GM13977 (cell line): ENCODE results near the gene TMED3.

ENCODE experiments used
- DNase-seq: peaks from one replicate; pipeline ENCODE4 v3.0.0; 2012; ENCODE audit warnings: low spot score
- in situ Hi-C: fragments of 300-500 bp; cut with MboI; formaldehyde crosslinking; loops from one replicate; pipeline ENCODE4 v1.12.0; 2022; ENCODE audit warnings: low sequenced_read_pairs, low pct_unique_long_range_greater_than_20kb, mixed read lengths, inconsistent platforms; ENCODE audit not compliant: unreplicated experiment
- TF ChIP-seq, protein P1 (sequence below): IDR thresholded peaks from 2 replicates; pipeline ENCODE4 v1.5.1; 2012; ENCODE audit warnings: mild to moderate bottlenecking, control low read depth; ENCODE audit not compliant: insufficient read depth; ENCODE audit errors: extremely low read depth, missing control alignments

TMED3 gene

GRCh38 chr15:79366691-79367090, 55.8 kb downstream of the TMED3 start:
- TF ChIP-seq, protein P1, sequence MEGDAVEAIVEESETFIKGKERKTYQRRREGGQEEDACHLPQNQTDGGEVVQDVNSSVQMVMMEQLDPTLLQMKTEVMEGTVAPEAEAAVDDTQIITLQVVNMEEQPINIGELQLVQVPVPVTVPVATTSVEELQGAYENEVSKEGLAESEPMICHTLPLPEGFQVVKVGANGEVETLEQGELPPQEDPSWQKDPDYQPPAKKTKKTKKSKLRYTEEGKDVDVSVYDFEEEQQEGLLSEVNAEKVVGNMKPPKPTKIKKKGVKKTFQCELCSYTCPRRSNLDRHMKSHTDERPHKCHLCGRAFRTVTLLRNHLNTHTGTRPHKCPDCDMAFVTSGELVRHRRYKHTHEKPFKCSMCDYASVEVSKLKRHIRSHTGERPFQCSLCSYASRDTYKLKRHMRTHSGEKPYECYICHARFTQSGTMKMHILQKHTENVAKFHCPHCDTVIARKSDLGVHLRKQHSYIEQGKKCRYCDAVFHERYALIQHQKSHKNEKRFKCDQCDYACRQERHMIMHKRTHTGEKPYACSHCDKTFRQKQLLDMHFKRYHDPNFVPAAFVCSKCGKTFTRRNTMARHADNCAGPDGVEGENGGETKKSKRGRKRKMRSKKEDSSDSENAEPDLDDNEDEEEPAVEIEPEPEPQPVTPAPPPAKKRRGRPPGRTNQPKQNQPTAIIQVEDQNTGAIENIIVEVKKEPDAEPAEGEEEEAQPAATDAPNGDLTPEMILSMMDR = no peak
- in situ Hi-C loops = loop anchor here (25.0 kb wide), 1 partner anchor 471 kb away; no protein-coding TSS in a partner anchor
- no peak for DNase-seq

DNA sequence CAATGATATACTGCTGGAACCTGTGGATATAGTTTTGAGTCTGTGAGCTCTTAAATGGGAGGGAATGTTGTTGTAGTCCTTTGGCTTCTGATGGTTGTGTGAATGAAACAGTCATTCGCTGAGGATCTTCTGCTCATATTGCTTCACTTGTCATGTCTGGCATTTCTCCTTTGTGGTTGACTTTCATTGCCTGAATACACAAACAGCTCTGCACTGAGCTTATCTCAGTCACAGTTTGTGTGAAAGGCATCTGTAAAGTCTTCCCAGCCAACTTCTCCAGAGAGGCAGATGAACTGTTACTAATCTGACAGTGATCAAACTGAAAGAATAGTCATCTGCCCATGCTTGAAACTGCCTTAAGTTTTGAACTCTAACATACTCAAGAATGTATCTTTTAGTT, 59.8 kb downstream of the TMED3 start:
- no peak for DNase-seq
- TF ChIP-seq, protein P1 = no peak
- in situ Hi-C loops = loop anchor here (25.0 kb wide), 1 partner anchor 467 kb away; no protein-coding TSS in a partner anchor

GRCh38 chr15:79371591-79371990, 60.7 kb downstream of the TMED3 start:
- TF ChIP-seq, protein P1 = no peak
- DNase-seq = no peak
- in situ Hi-C loops = loop anchor here (25.0 kb wide), 1 partner anchor 466 kb away; no protein-coding TSS in a partner anchor

- no peak for DNase-seq
- TF ChIP-seq, protein P1 = no peak
- in situ Hi-C loops = loop anchor here (25.0 kb wide), 1 partner anchor 465 kb away; no protein-coding TSS in a partner anchor
Observed at GRCh38 chr15:79372428-79372827, 61.5 kb downstream of the TMED3 start.
